Body of pancreas (tissue), 4 donors: Measurements from ENCODE around the gene ZNF670. TPM values are rescaled to one million over a fixed set of nuclear protein-coding genes. Genes with fewer than 3 reads are reported as not detected.

Source experiments
- ATAC-seq: fragments of 150-250 bp; one replicate; pipeline ENCODE4 v1.9.1; 2016
- DNase-seq, 4 donors: peaks; one replicate each; pipeline ENCODE4 v3.0.0-alpha.2; 2019
- H3K27ac ChIP-seq, 4 donors: fragments of 200-600 bp; sonication (generic); 1 replicate in 3 of 4; 2 replicates in 1 of 4; pipeline versions ENCODE4 v1.5.1 to v1.6.1; 2016 to 2019; ENCODE audit warnings: mild to moderate bottlenecking in 1 of 4, mixed read lengths in 1 of 4, moderate library complexity in 1 of 4
- H3K27me3 ChIP-seq, 2 donors: fragments of 200-600 bp; sonication (generic); one replicate each; pipeline ENCODE4 v1.6.0; 2016; ENCODE audit warnings: mild to moderate bottlenecking in 1 of 2
- H3K36me3 ChIP-seq, 2 donors: fragments of 200-600 bp; sonication (generic); replicated peaks in 1 of 2; 2 replicates each; pipeline ENCODE4 v1.5.1; 2016; ENCODE audit warnings: low read depth in 2 of 2; ENCODE audit not compliant: insufficient read depth in 1 of 2
- H3K4me1 ChIP-seq: fragments of 200-600 bp; sonication (generic); one replicate; pipeline ENCODE4 v1.6.0; 2016
- H3K4me3 ChIP-seq, 2 donors: fragments of 200-600 bp; sonication (generic); 1 replicate in 1 of 2; 2 replicates in 1 of 2; pipeline ENCODE4 v1.5.1; 2016 to 2019
- H3K9me3 ChIP-seq, 3 donors: fragments of 200-600 bp; sonication (generic); 1 replicate in 2 of 3; 2 replicates in 1 of 3; pipeline ENCODE4 v1.5.1; 2016
- POLR2A ChIP-seq, 3 donors: fragments of 450-650 bp; IDR thresholded peaks; one replicate each; pipeline ENCODE4 v1.6.1; 2016; ENCODE audit warnings: antibody characterized with exemption in 3 of 3, mild to moderate bottlenecking in 2 of 3
- WGBS, 2 donors: methylation state at CpG; one replicate each; pipeline ENCODE4 v1.1.5; 2017; 5-methylcytosine and 5-hydroxymethylcytosine counted together
- intact Hi-C: fragments of 100-400 bp; cut with DNase I; formaldehyde crosslinking; loops from one replicate; pipeline ENCODE4 v1.15.1; 2023
- total RNA-seq, 2 donors: library from RNA; depleted of rRNA; stranded (reverse); fragments of >200 nt; gene quantifications; one replicate each; pipeline ENCODE4 v1.1.0, GENCODE V29; 2016
- TF ChIP-seq, protein P1 (sequence below), 7 experiments: fragments of 450-650 bp in 4 of 7; fragments of 200-600 bp in 3 of 7; sonication (generic) in 3 of 7; IDR thresholded peaks; one replicate each; pipeline ENCODE4 v1.5.1; 2016 to 2019; ENCODE audit warnings: antibody characterized with exemption in 7 of 7

Gene ZNF670
- total RNA-seq, 2 donors from 2014 or later: 1.3 to 2.3 TPM

- peaks cover 19% of the 10 kb centered on the region for H3K4me1 ChIP-seq
- 79 to 92% methylated on average over 15 of the region's 15 CpGs for WGBS, 2 donors
- intact Hi-C loops: no loop called here
- DNase-seq (no peak), ATAC-seq (no peak)
- no peak for TF ChIP-seq POLR2A (IDR thresholded peaks at IDR 0.05)
- TF ChIP-seq, protein P1, sequence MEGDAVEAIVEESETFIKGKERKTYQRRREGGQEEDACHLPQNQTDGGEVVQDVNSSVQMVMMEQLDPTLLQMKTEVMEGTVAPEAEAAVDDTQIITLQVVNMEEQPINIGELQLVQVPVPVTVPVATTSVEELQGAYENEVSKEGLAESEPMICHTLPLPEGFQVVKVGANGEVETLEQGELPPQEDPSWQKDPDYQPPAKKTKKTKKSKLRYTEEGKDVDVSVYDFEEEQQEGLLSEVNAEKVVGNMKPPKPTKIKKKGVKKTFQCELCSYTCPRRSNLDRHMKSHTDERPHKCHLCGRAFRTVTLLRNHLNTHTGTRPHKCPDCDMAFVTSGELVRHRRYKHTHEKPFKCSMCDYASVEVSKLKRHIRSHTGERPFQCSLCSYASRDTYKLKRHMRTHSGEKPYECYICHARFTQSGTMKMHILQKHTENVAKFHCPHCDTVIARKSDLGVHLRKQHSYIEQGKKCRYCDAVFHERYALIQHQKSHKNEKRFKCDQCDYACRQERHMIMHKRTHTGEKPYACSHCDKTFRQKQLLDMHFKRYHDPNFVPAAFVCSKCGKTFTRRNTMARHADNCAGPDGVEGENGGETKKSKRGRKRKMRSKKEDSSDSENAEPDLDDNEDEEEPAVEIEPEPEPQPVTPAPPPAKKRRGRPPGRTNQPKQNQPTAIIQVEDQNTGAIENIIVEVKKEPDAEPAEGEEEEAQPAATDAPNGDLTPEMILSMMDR (IDR thresholded peaks at IDR 0.05): no peak
- no peaks in the 10 kb centered on the region for H3K27me3 ChIP-seq
- no peak overlapping the region for H3K27ac ChIP-seq
- H3K4me3 ChIP-seq: no peak overlapping the region
- peaks cover 3 to 4% of the 10 kb centered on the region in 2 donors for H3K36me3 ChIP-seq
- H3K9me3 ChIP-seq: peaks cover 0 to 1% (median 0%) of the 10 kb centered on the region in 3 donors
Measured at GRCh38 chr1:247105966-247106365, 27.4 kb upstream of the ZNF670 start.

GRCh38 chr1:247104965-247105364, 26.4 kb upstream of the ZNF670 start:
- DNase-seq (no peak), ATAC-seq (no peak)
- TF ChIP-seq, protein P1 (IDR thresholded peaks at IDR 0.05): no peak
- no peak for TF ChIP-seq POLR2A (IDR thresholded peaks at IDR 0.05)
- Histone ChIP-seq H3K4me3 (peak overlapping the region in 1 of 2 donors; percentile 69), H3K9me3 (peaks cover 0 to 11% (median 0%) of the 10 kb centered on the region in 3 donors), H3K27ac (peak overlapping the region in 3 of 4 donors; percentile 19 to 95 (median 91)), H3K27me3 (no peaks in the 10 kb centered on the region), H3K36me3 (peaks cover 12 to 13% of the 10 kb centered on the region in 2 donors), H3K4me1 (peaks cover 12% of the 10 kb centered on the region)
- 48 to 53% methylated on average over 9 to 13 of the region's 13 CpGs for WGBS, 2 donors
- intact Hi-C loops: no loop called here

- ATAC-seq (peak; percentile 99), DNase-seq (peak; percentile 96 to 99 (median 98))
- TF ChIP-seq, protein P1 (IDR thresholded peaks at IDR 0.05): no peak
- peak; percentile 79 to 97 (median 95) for TF ChIP-seq POLR2A (IDR thresholded peaks at IDR 0.05)
- Histone ChIP-seq H3K4me1 (peaks cover 12% of the 10 kb centered on the region), H3K9me3 (peaks cover 0 to 11% (median 0%) of the 10 kb centered on the region in 3 donors), H3K4me3 (peak within 1 kb of the TSS; percentile 69 to 92), H3K36me3 (peaks cover 12 to 15% of the 10 kb centered on the region in 2 donors), H3K27me3 (no peaks in the 10 kb centered on the region), H3K27ac (peak within 1 kb of the TSS; percentile 78 to 95 (median 92))
- 0% methylated on average over 7 to 50 of the region's 58 CpGs for WGBS, 2 donors
- intact Hi-C loops: no loop called here
Measured at GRCh38 chr1:247103859-247104591, 25.4 kb upstream of the ZNF670 start, which contains the start of gene ZNF669. Gene ZNF669, minus strand, starts transcription at chr1:247104356. Its CDS starts 157 bp downstream, at chr1:247104199.

GRCh38 chr1:247102381-247102780, 23.8 kb upstream of the ZNF670 start:
- Histone ChIP-seq H3K27me3 (no peaks in the 10 kb centered on the region), H3K4me3 (no peak overlapping the region), H3K27ac (no peak overlapping the region), H3K9me3 (peaks cover 0 to 11% (median 0%) of the 10 kb centered on the region in 3 donors), H3K4me1 (peaks cover 12% of the 10 kb centered on the region), H3K36me3 (peaks cover 12 to 15% of the 10 kb centered on the region in 2 donors)
- intact Hi-C loops: no loop called here
- 96 to 97% methylated on average over 1 of the region's 1 CpG for WGBS, 2 donors
- TF ChIP-seq, protein P1 (IDR thresholded peaks at IDR 0.05): no peak
- TF ChIP-seq POLR2A (IDR thresholded peaks at IDR 0.05): no peak
- ATAC-seq: no peak
- no peak for DNase-seq
